SK-N-SH (cell line): ENCODE measurements around the gene ASTN2. TPM values are rescaled to one million over a fixed set of nuclear protein-coding genes. Genes with fewer than 3 reads are reported as not detected.

ENCODE experiments used
- CTCF ChIA-PET: fragments of 300-600, 350-600 bp; formaldehyde crosslinking; extraction: SDS; loops from one replicate; lab custom pipeline; 2021; lab: Yijun Ruan, JAX
- POLR2A ChIA-PET: fragments of 350-600 bp; sonication (Branson Sonifier 250); formaldehyde crosslinking; extraction: SDS; loops from one replicate; lab custom pipeline; 2020; ENCODE audit warnings: antibody characterized with exemption, inconsistent platforms; lab: Yijun Ruan, JAX
- DNase-seq: peaks from one replicate; pipeline ENCODE4 v3.0.0; 2012
- H2AFZ ChIP-seq: fragments of 200-600 bp; sonication (generic); 2 replicates; pipeline ENCODE4 v1.8.1; 2016; ENCODE audit warnings: antibody characterized with exemption, mild to moderate bottlenecking, low read depth
- H3F3A ChIP-seq: fragments of 200-600 bp; sonication (generic); replicated peaks from 2 replicates; pipeline ENCODE3; 2016; ENCODE audit warnings: antibody characterized with exemption, mild to moderate bottlenecking; ENCODE audit not compliant: insufficient read depth
- H3K27ac ChIP-seq, 2 experiments: fragments of 200-500 bp in 1 of 2; fragments of 200-600 bp in 1 of 2; sonication (Bioruptor generic) in 1 of 2; sonication (generic), shearing (Covaris generic) in 1 of 2; 2 replicates each; pipeline versions ENCODE4 v1.5.1 to v1.6.1; 2014 to 2016; ENCODE audit warnings: low read depth in 2 of 2, inconsistent platforms in 1 of 2, low read length in 1 of 2, mild to moderate bottlenecking in 1 of 2, mixed read lengths in 1 of 2
- H3K27me3 ChIP-seq: fragments of 200-600 bp; sonication (generic), shearing (Covaris generic); 2 replicates; pipeline ENCODE4 v1.6.1; 2016; ENCODE audit warnings: mixed run types; ENCODE audit not compliant: insufficient read depth
- H3K36me3 ChIP-seq, 2 experiments: fragments of 200-500 bp in 1 of 2; fragments of 200-600 bp in 1 of 2; sonication (Bioruptor generic) in 1 of 2; sonication (generic) in 1 of 2; replicated peaks in 1 of 2; 2 replicates each; pipeline versions ENCODE3 to v1.5.1; 2014 to 2016; ENCODE audit warnings: low read length in 1 of 2, mild to moderate bottlenecking in 1 of 2; ENCODE audit not compliant: insufficient read depth in 2 of 2, control insufficient read depth in 1 of 2
- H3K4me1 ChIP-seq, 2 experiments: fragments of 200-500 bp in 1 of 2; fragments of 200-600 bp in 1 of 2; sonication (Bioruptor generic) in 1 of 2; sonication (generic), shearing (Covaris generic) in 1 of 2; 2 replicates each; pipeline versions ENCODE4 v1.5.1 to v1.6.1; 2014 to 2016; ENCODE audit warnings: low read depth in 1 of 2, low read length in 1 of 2, mixed run types in 1 of 2; ENCODE audit not compliant: insufficient read depth in 2 of 2, control insufficient read depth in 1 of 2
- H3K4me2 ChIP-seq: fragments of 200-600 bp; sonication (generic), shearing (Covaris generic); 2 replicates; pipeline ENCODE4 v1.6.1; 2017; ENCODE audit warnings: mixed run types
- H3K4me3 ChIP-seq, 2 experiments: fragments of 200-500 bp in 1 of 2; fragments of 200-600 bp in 1 of 2; sonication (Bioruptor generic) in 1 of 2; sonication (generic), shearing (Covaris generic) in 1 of 2; 2 replicates each; pipeline versions ENCODE4 v1.5.1 to v1.8.1; 2014 to 2016; ENCODE audit warnings: low read depth in 2 of 2, inconsistent platforms in 1 of 2, low read length in 1 of 2, mild to moderate bottlenecking in 1 of 2, mixed read lengths in 1 of 2, moderate library complexity in 1 of 2
- H3K79me2 ChIP-seq: fragments of 200-600 bp; sonication (generic); 2 replicates; pipeline ENCODE4 v1.8.1; 2017; ENCODE audit warnings: mild to moderate bottlenecking; ENCODE audit not compliant: insufficient read depth
- H3K9ac ChIP-seq: fragments of 200-600 bp; sonication (generic); 2 replicates; pipeline ENCODE4 v1.6.1; 2017; ENCODE audit warnings: mixed run types
- H3K9me2 ChIP-seq: fragments of 200-600 bp; sonication (generic); 2 replicates; pipeline ENCODE4 v1.6.1; 2017; ENCODE audit warnings: mixed run types
- H3K9me3 ChIP-seq: fragments of 200-600 bp; sonication (generic); 2 replicates; pipeline ENCODE4 v1.6.1; 2017; ENCODE audit warnings: mixed run types, mild to moderate bottlenecking, moderate library complexity
- H4K20me1 ChIP-seq: fragments of 200-600 bp; sonication (generic); 2 replicates; pipeline ENCODE4 v1.6.1; 2017; ENCODE audit warnings: mild to moderate bottlenecking, mixed run types; ENCODE audit not compliant: insufficient read depth
- CHD2 ChIP-seq: fragments of 150-350 bp; IDR thresholded peaks from 2 replicates; pipeline ENCODE4 v1.6.1; 2018; ENCODE audit warnings: low read length; ENCODE audit not compliant: partially characterized antibody
- ELF1 ChIP-seq: IDR thresholded peaks from 2 replicates; pipeline ENCODE4 v1.4.0; 2012
- GABPA ChIP-seq: IDR thresholded peaks from 2 replicates; pipeline ENCODE4 v1.4.0; 2012; ENCODE audit warnings: low read depth, mild to moderate bottlenecking
- MEF2A ChIP-seq: IDR thresholded peaks from 2 replicates; pipeline ENCODE4 v1.4.0; 2012; ENCODE audit warnings: low read depth, borderline replicate concordance
- NFIC ChIP-seq: IDR thresholded peaks from 2 replicates; pipeline ENCODE4 v1.4.0; 2012; ENCODE audit warnings: borderline replicate concordance
- RAD21 ChIP-seq: IDR thresholded peaks from 2 replicates; pipeline ENCODE4 v1.6.1; 2012; ENCODE audit warnings: mild to moderate bottlenecking, low read length
- RCOR1 ChIP-seq: fragments of 150-350 bp; IDR thresholded peaks from 2 replicates; pipeline ENCODE4 v1.6.1; 2017; ENCODE audit warnings: antibody characterized with exemption, low read length
- RXRA ChIP-seq: IDR thresholded peaks from 2 replicates; pipeline ENCODE4 v1.4.0; 2012; ENCODE audit warnings: low read depth, mild to moderate bottlenecking, borderline replicate concordance
- TAF1 ChIP-seq: IDR thresholded peaks from 2 replicates; pipeline ENCODE4 v1.6.1; 2012; ENCODE audit warnings: low read depth, mild to moderate bottlenecking, low read length, moderate library complexity, borderline replicate concordance
- TEAD4 ChIP-seq: IDR thresholded peaks from 2 replicates; pipeline ENCODE4 v1.4.0; 2012; ENCODE audit warnings: mild to moderate bottlenecking, borderline replicate concordance; ENCODE audit not compliant: insufficient read depth
- WGBS: methylation state at CpG from one replicate; pipeline ENCODE4 v1.1.6; 2017; ENCODE audit warnings: low lambda C conversion rate; 5-methylcytosine and 5-hydroxymethylcytosine counted together
- polyA plus RNA-seq, 3 experiments: library from polyadenylated mRNA; depleted of rRNA; stranded (reverse); fragments of >200 nt; gene quantifications; 2 replicates each; pipeline ENCODE4 v1.2.3, GENCODE V29; 2012
- TF ChIP-seq, protein P1 (sequence below): IDR thresholded peaks from 2 replicates; pipeline ENCODE4 v1.6.1; 2012; ENCODE audit warnings: mild to moderate bottlenecking, low read depth, low read length, moderate library complexity

Gene ASTN2
- polyA plus RNA-seq, 1 of the 3 experiments (the other 2 are of a cell fraction), result 6.6 TPM

- ChIA-PET CTCF (interaction anchor here (0.6 kb wide), 2 partner anchors 507 to 1086 kb away, joined by 3 read pairs; no protein-coding TSS in a partner anchor), POLR2A (no interaction called here)
- DNase-seq, result no peak
- H3K27ac ChIP-seq, result no peak overlapping the region
- no peaks in the 10 kb centered on the region for H3K27me3 ChIP-seq
- H3K4me2 ChIP-seq, result no peak overlapping the region
- no peaks in the 10 kb centered on the region for H3F3A ChIP-seq
- H4K20me1 ChIP-seq, result no peaks in the 10 kb centered on the region
- H3K4me1 ChIP-seq, result no peaks in the 10 kb centered on the region
- no peak overlapping the region for H3K9ac ChIP-seq
- H3K9me2 ChIP-seq, result no peaks in the 10 kb centered on the region
- H3K36me3 ChIP-seq, result no peaks in the 10 kb centered on the region
- TF ChIP-seq TAF1 (no peak), CHD2 (no peak)
- no peak overlapping the region for H2AFZ ChIP-seq
- no peaks in the 10 kb centered on the region for H3K79me2 ChIP-seq
- H3K4me3 ChIP-seq, result no peak overlapping the region
- H3K9me3 ChIP-seq, result no peaks in the 10 kb centered on the region
Observed at GRCh38 chr9:116941266-116941665, 473.6 kb downstream of the ASTN2 start.

- H3K4me3 ChIP-seq, result no peak overlapping the region
- H3K36me3 ChIP-seq, result no peaks in the 10 kb centered on the region
- WGBS, result 60% methylated on average over 4 of the region's 4 CpGs
- no peaks in the 10 kb centered on the region for H3K4me1 ChIP-seq
- H3K9ac ChIP-seq, result no peak overlapping the region
- CTCF ChIA-PET, result interaction anchor here (0.6 kb wide), 1 partner anchor 1087 kb away, joined by 3 read pairs; no protein-coding TSS in a partner anchor
- H3K9me2 ChIP-seq, result no peaks in the 10 kb centered on the region
- no peaks in the 10 kb centered on the region for H3F3A ChIP-seq
- POLR2A ChIA-PET, result no interaction called here
- no peak for DNase-seq
- H3K9me3 ChIP-seq, result no peaks in the 10 kb centered on the region
- H2AFZ ChIP-seq, result no peak overlapping the region
- H4K20me1 ChIP-seq, result no peaks in the 10 kb centered on the region
- H3K4me2 ChIP-seq, result no peak overlapping the region
- no peak overlapping the region for H3K27ac ChIP-seq
- H3K79me2 ChIP-seq, result no peaks in the 10 kb centered on the region
- H3K27me3 ChIP-seq, result no peaks in the 10 kb centered on the region
- TF ChIP-seq RCOR1, result no peak
Observed at GRCh38 chr9:116940614-116941215, 474.1 kb downstream of the ASTN2 start.

GRCh38 chr9:116939614-116940013 lies 475.2 kb downstream of the ASTN2 start:
- Histone ChIP-seq H3K36me3 (no peaks in the 10 kb centered on the region), H3K79me2 (no peaks in the 10 kb centered on the region), H3K9ac (no peak overlapping the region), H3F3A (no peaks in the 10 kb centered on the region), H3K4me1 (no peaks in the 10 kb centered on the region), H3K4me2 (no peak overlapping the region), H2AFZ (no peak overlapping the region), H4K20me1 (no peaks in the 10 kb centered on the region), H3K9me2 (no peaks in the 10 kb centered on the region), H3K9me3 (no peaks in the 10 kb centered on the region), H3K27me3 (no peaks in the 10 kb centered on the region), H3K4me3 (no peak overlapping the region), H3K27ac (no peak overlapping the region)
- 61% methylated on average over 3 of the region's 3 CpGs for WGBS
- POLR2A ChIA-PET, result no interaction called here
- TF ChIP-seq RCOR1 (no peak), RXRA (no peak), ELF1 (no peak), NFIC (no peak)
- CTCF ChIA-PET, result no interaction called here
- DNase-seq, result no peak

DNA sequence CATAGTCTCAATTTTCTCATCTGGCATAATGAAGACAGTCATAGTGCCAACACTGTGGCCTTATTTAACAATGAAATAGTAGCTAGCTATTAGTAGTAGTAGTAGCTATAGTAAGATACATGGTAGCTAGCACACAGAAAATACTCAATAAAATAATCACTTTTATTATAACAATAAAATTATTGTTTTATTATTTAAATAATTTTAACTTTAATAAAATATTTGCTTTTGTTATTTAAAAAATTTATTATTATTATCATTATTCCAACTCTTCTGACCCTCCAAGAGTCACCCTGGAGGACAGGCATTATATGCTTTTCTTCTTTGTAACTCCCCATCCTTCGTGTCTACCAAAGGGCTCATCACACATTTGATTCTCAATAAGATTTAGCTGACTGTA lies 475.7 kb downstream of the ASTN2 start:
- POLR2A ChIA-PET, result no interaction called here
- Histone ChIP-seq H3K9ac (no peak overlapping the region), H2AFZ (no peak overlapping the region), H3K9me2 (no peaks in the 10 kb centered on the region), H4K20me1 (no peaks in the 10 kb centered on the region), H3K4me1 (no peaks in the 10 kb centered on the region), H3K79me2 (no peaks in the 10 kb centered on the region), H3K27ac (no peak overlapping the region), H3K4me3 (no peak overlapping the region), H3K9me3 (no peaks in the 10 kb centered on the region), H3F3A (no peaks in the 10 kb centered on the region), H3K27me3 (no peaks in the 10 kb centered on the region), H3K36me3 (no peaks in the 10 kb centered on the region), H3K4me2 (no peak overlapping the region)
- TF ChIP-seq RAD21 (no peak), TEAD4 (no peak), GABPA (no peak), MEF2A (no peak)
- TF ChIP-seq, protein P1, sequence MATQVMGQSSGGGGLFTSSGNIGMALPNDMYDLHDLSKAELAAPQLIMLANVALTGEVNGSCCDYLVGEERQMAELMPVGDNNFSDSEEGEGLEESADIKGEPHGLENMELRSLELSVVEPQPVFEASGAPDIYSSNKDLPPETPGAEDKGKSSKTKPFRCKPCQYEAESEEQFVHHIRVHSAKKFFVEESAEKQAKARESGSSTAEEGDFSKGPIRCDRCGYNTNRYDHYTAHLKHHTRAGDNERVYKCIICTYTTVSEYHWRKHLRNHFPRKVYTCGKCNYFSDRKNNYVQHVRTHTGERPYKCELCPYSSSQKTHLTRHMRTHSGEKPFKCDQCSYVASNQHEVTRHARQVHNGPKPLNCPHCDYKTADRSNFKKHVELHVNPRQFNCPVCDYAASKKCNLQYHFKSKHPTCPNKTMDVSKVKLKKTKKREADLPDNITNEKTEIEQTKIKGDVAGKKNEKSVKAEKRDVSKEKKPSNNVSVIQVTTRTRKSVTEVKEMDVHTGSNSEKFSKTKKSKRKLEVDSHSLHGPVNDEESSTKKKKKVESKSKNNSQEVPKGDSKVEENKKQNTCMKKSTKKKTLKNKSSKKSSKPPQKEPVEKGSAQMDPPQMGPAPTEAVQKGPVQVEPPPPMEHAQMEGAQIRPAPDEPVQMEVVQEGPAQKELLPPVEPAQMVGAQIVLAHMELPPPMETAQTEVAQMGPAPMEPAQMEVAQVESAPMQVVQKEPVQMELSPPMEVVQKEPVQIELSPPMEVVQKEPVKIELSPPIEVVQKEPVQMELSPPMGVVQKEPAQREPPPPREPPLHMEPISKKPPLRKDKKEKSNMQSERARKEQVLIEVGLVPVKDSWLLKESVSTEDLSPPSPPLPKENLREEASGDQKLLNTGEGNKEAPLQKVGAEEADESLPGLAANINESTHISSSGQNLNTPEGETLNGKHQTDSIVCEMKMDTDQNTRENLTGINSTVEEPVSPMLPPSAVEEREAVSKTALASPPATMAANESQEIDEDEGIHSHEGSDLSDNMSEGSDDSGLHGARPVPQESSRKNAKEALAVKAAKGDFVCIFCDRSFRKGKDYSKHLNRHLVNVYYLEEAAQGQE, result no peak
- DNase-seq, result no peak
- CTCF ChIA-PET, result no interaction called here
- WGBS, result 12% methylated on average over 1 of the region's 1 CpG
